Measurements from ENCODE around the gene GATAD2B. TPM values are rescaled to one million over a fixed set of nuclear protein-coding genes. Genes with fewer than 3 reads are reported as not detected.

Gene GATAD2B
- polyA plus RNA-seq, 4 donors, result 24.1 to 30.4 (median 24.9) TPM

- no peak for DNase-seq (ENCODE audit: low read depth in 4 of 4, low spot score in 3 of 4)
These were observed 123.0 kb downstream of the GATAD2B start for GRCh38 chr1:153799566-153800465.

GRCh38 chr1:153799016-153799415, 123.8 kb downstream of the GATAD2B start:
- no peak for DNase-seq (ENCODE audit: low read depth in 4 of 4, low spot score in 3 of 4)

- no peak for DNase-seq (ENCODE audit: low read depth in 4 of 4, low spot score in 3 of 4)
These were observed 124.3 kb downstream of the GATAD2B start for GRCh38 chr1:153798468-153798780.

- peak in 2 of 4 donors; percentile 53 to 63 for DNase-seq (ENCODE audit: low read depth in 4 of 4, low spot score in 3 of 4)
These were observed 125.7 kb downstream of the GATAD2B start for GRCh38 chr1:153796786-153797659.

- DNase-seq (ENCODE audit: low read depth in 4 of 4, low spot score in 3 of 4), result no peak
These were observed 126.6 kb downstream of the GATAD2B start for GRCh38 chr1:153795934-153796785.

GRCh38 chr1:153795330-153795837, 127.4 kb downstream of the GATAD2B start:
- no peak for DNase-seq (ENCODE audit: low read depth in 4 of 4, low spot score in 3 of 4)

GRCh38 chr1:153794624-153795329, 128.0 kb downstream of the GATAD2B start:
- no peak for DNase-seq (ENCODE audit: low read depth in 4 of 4, low spot score in 3 of 4)

GRCh38 chr1:153793973-153794615, 128.7 kb downstream of the GATAD2B start:
- no peak for DNase-seq (ENCODE audit: low read depth in 4 of 4, low spot score in 3 of 4)

GRCh38 chr1:153793261-153793972, 129.4 kb downstream of the GATAD2B start:
- no peak for DNase-seq (ENCODE audit: low read depth in 4 of 4, low spot score in 3 of 4)

GRCh38 chr1:153792631-153793041, 130.1 kb downstream of the GATAD2B start:
- DNase-seq (ENCODE audit: low read depth in 4 of 4, low spot score in 3 of 4), result no peak

- no peak for DNase-seq (ENCODE audit: low read depth in 4 of 4, low spot score in 3 of 4)
These were observed 131.0 kb downstream of the GATAD2B start for GRCh38 chr1:153791648-153792253.

- DNase-seq (ENCODE audit: low read depth in 4 of 4, low spot score in 3 of 4), result no peak
These were observed 131.7 kb downstream of the GATAD2B start for GRCh38 chr1:153790966-153791647.

- peak in 3 of 4 donors; percentile 68 to 86 (median 79) for DNase-seq (ENCODE audit: low read depth in 4 of 4, low spot score in 3 of 4)
These were observed 132.3 kb downstream of the GATAD2B start for GRCh38 chr1:153790313-153790965.

- DNase-seq (ENCODE audit: low read depth in 4 of 4, low spot score in 3 of 4), result no peak
These were observed 133.2 kb downstream of the GATAD2B start for GRCh38 chr1:153789478-153790034.

- DNase-seq (ENCODE audit: low read depth in 4 of 4, low spot score in 3 of 4), result no peak
These were observed 136.6 kb downstream of the GATAD2B start for GRCh38 chr1:153786038-153786790.
